Osteoblast (primary cell): ENCODE results near the gene BCL2. TPM values are rescaled to one million over a fixed set of nuclear protein-coding genes. Genes with fewer than 3 reads are reported as not detected.

ENCODE experiments used
- DNase-seq: peaks from one replicate; pipeline ENCODE4 v3.0.0; 2011; ENCODE audit warnings: low spot score, mixed read lengths; ENCODE audit not compliant: insufficient read length; ENCODE audit errors: missing footprints
- H2AFZ ChIP-seq: 2 replicates; pipeline ENCODE4 v1.6.0; 2011; ENCODE audit warnings: mild to moderate bottlenecking, low read length
- H3K27ac ChIP-seq: 2 replicates; pipeline ENCODE4 v1.5.1; 2011; ENCODE audit warnings: mild to moderate bottlenecking, low read depth, low read length, moderate library complexity
- H3K27me3 ChIP-seq: 2 replicates; pipeline ENCODE4 v1.6.0; 2012; ENCODE audit warnings: mild to moderate bottlenecking, control low read depth, inconsistent platforms, low read length, moderate library complexity; ENCODE audit not compliant: insufficient read depth
- H3K36me3 ChIP-seq: 2 replicates; pipeline ENCODE4 v1.5.1; 2011; ENCODE audit warnings: mild to moderate bottlenecking, low read length, control low read depth, moderate library complexity; ENCODE audit not compliant: insufficient read depth
- H3K4me1 ChIP-seq: 2 replicates; pipeline ENCODE4 v1.5.1; 2011; ENCODE audit warnings: mild to moderate bottlenecking, low read length, control low read depth, moderate library complexity; ENCODE audit not compliant: insufficient read depth
- H3K4me2 ChIP-seq: 2 replicates; pipeline ENCODE4 v1.6.0; 2011; ENCODE audit warnings: mild to moderate bottlenecking, low read length; ENCODE audit not compliant: insufficient read depth
- H3K4me3 ChIP-seq: fragments of 200-600 bp; sonication (generic); 3 replicates; pipeline ENCODE4 v1.5.1; 2012; ENCODE audit warnings: mild to moderate bottlenecking, low read length, inconsistent platforms; ENCODE audit not compliant: insufficient read depth
- H3K79me2 ChIP-seq: 2 replicates; pipeline ENCODE4 v1.6.0; 2012; ENCODE audit warnings: mild to moderate bottlenecking, low read length, control low read depth, inconsistent platforms; ENCODE audit not compliant: insufficient read depth
- H3K9me3 ChIP-seq: 2 replicates; pipeline ENCODE4 v1.5.1; 2011; ENCODE audit warnings: low read depth, low read length, control low read depth
- H4K20me1 ChIP-seq: 2 replicates; pipeline ENCODE4 v1.6.0; 2012; ENCODE audit warnings: mild to moderate bottlenecking, low read length, control low read depth; ENCODE audit not compliant: insufficient read depth
- total RNA-seq: library from RNA; depleted of rRNA; stranded (reverse); fragments of >200 nt; gene quantifications from 2 replicates; pipeline ENCODE4 v1.2.3, GENCODE V29; 2012
- TF ChIP-seq, protein P1 (sequence below): IDR thresholded peaks from 2 replicates; pipeline ENCODE4 v1.5.1; 2011; ENCODE audit warnings: mild to moderate bottlenecking, low read depth, low read length, moderate library complexity; ENCODE audit errors: extremely low read depth

Gene BCL2
- total RNA-seq, 1 donor, result 11.9 TPM

GRCh38 chr18:63187791-63188460 is 131.6 kb downstream of the BCL2 start:
- H3K27ac ChIP-seq, result no peak overlapping the region
- H3K4me2 ChIP-seq, result no peak overlapping the region
- H2AFZ ChIP-seq, result no peak overlapping the region
- no peaks in the 10 kb centered on the region for H3K9me3 ChIP-seq
- no peaks in the 10 kb centered on the region for H3K4me1 ChIP-seq
- H3K4me3 ChIP-seq, result no peak overlapping the region
- no peaks in the 10 kb centered on the region for H4K20me1 ChIP-seq
- H3K27me3 ChIP-seq, result no peaks in the 10 kb centered on the region
- no peak for DNase-seq
- TF ChIP-seq, protein P1, sequence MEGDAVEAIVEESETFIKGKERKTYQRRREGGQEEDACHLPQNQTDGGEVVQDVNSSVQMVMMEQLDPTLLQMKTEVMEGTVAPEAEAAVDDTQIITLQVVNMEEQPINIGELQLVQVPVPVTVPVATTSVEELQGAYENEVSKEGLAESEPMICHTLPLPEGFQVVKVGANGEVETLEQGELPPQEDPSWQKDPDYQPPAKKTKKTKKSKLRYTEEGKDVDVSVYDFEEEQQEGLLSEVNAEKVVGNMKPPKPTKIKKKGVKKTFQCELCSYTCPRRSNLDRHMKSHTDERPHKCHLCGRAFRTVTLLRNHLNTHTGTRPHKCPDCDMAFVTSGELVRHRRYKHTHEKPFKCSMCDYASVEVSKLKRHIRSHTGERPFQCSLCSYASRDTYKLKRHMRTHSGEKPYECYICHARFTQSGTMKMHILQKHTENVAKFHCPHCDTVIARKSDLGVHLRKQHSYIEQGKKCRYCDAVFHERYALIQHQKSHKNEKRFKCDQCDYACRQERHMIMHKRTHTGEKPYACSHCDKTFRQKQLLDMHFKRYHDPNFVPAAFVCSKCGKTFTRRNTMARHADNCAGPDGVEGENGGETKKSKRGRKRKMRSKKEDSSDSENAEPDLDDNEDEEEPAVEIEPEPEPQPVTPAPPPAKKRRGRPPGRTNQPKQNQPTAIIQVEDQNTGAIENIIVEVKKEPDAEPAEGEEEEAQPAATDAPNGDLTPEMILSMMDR, result no peak
- H3K79me2 ChIP-seq, result no peaks in the 10 kb centered on the region
- no peaks in the 10 kb centered on the region for H3K36me3 ChIP-seq

DNA sequence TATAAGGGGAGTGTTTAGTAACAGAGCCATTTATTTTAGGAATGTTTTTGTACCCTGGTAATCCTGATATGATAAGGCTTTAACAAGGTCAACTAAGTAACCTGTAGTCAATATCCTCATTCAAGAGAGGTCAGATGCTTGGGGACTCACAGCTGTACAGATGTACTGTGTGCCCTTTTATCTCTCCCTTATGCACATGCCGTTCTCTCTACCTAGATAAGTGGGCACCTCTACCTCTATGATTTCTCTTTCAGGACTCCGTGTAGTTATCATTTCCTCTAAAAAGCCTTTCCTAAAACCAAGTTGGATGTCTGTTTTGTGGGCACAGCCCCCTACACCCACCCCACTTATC is 132.4 kb downstream of the BCL2 start:
- no peaks in the 10 kb centered on the region for H3K27me3 ChIP-seq
- H3K4me1 ChIP-seq, result no peaks in the 10 kb centered on the region
- no peak overlapping the region for H3K4me3 ChIP-seq
- no peak overlapping the region for H3K27ac ChIP-seq
- no peaks in the 10 kb centered on the region for H4K20me1 ChIP-seq
- H3K79me2 ChIP-seq, result no peaks in the 10 kb centered on the region
- no peaks in the 10 kb centered on the region for H3K36me3 ChIP-seq
- TF ChIP-seq, protein P1, result no peak
- H3K4me2 ChIP-seq, result no peak overlapping the region
- DNase-seq, result no peak
- no peak overlapping the region for H2AFZ ChIP-seq
- no peaks in the 10 kb centered on the region for H3K9me3 ChIP-seq

- Histone ChIP-seq H4K20me1 (no peaks in the 10 kb centered on the region), H3K4me2 (no peak overlapping the region), H3K27ac (no peak overlapping the region), H2AFZ (no peak overlapping the region), H3K4me3 (no peak overlapping the region), H3K9me3 (no peaks in the 10 kb centered on the region), H3K27me3 (no peaks in the 10 kb centered on the region), H3K36me3 (no peaks in the 10 kb centered on the region), H3K4me1 (no peaks in the 10 kb centered on the region), H3K79me2 (no peaks in the 10 kb centered on the region)
- no peak for DNase-seq
- TF ChIP-seq, protein P1, result no peak
These were observed 132.9 kb downstream of the BCL2 start for GRCh38 chr18:63186520-63187222.

- no peak overlapping the region for H3K27ac ChIP-seq
- H3K79me2 ChIP-seq, result no peaks in the 10 kb centered on the region
- H2AFZ ChIP-seq, result no peak overlapping the region
- H3K27me3 ChIP-seq, result peaks cover 5% of the 10 kb centered on the region
- TF ChIP-seq, protein P1, result no peak
- no peaks in the 10 kb centered on the region for H3K4me1 ChIP-seq
- H3K4me3 ChIP-seq, result no peak overlapping the region
- H3K36me3 ChIP-seq, result no peaks in the 10 kb centered on the region
- no peaks in the 10 kb centered on the region for H3K9me3 ChIP-seq
- no peak overlapping the region for H3K4me2 ChIP-seq
- H4K20me1 ChIP-seq, result no peaks in the 10 kb centered on the region
- DNase-seq, result no peak
These were observed 133.6 kb downstream of the BCL2 start for GRCh38 chr18:63185984-63186383.
